HepG2 (cell line): ENCODE measurements around the gene GNA15. TPM values are rescaled to one million over a fixed set of nuclear protein-coding genes. Genes with fewer than 3 reads are reported as not detected.

Experiments used
- ATAC-seq: fragments of 200-7000 bp; cut with Tn5 transposase; 3 replicates; pipeline ENCODE4 v1.9.1; 2020; ENCODE audit warnings: mild to moderate bottlenecking, moderate library complexity
- BruUV-seq: library from RNA; stranded (reverse); fragments of 400-500 nt; replicated peaks from 2 replicates; lab custom pipeline; 2021; lab: Mats Ljungman, UMichigan
- CTCF ChIA-PET: fragments of 300-600 bp; formaldehyde crosslinking; extraction: SDS; loops from one replicate; lab custom pipeline; 2021; ENCODE audit warnings: low total read pairs, inconsistent platforms, low intra/inter-chr PET ratio; lab: Yijun Ruan, JAX
- POLR2A ChIA-PET: fragments of 350-600 bp; sonication (Branson Sonifier 250); formaldehyde crosslinking; loops from one replicate; lab custom pipeline; 2020; ENCODE audit warnings: antibody characterized with exemption, inconsistent platforms; lab: Yijun Ruan, JAX
- DNase-seq: peaks from one replicate; pipeline ENCODE4 v3.0.0-alpha.2; 2015; ENCODE audit warnings: low spot score
- FAIRE-seq: peaks from 3 replicates; lab custom pipeline; 2011; peaks lifted over from hg19 to GRCh38; lab: Jason Lieb, UNC
- H2AFZ ChIP-seq: one replicate; pipeline ENCODE4 v1.6.1; 2011; ENCODE audit warnings: low read length, inconsistent platforms
- H3K27ac ChIP-seq: fragments of 300-600 bp; 3 replicates; pipeline ENCODE4 v1.8.0; 2011; ENCODE audit warnings: mixed run types, mild to moderate bottlenecking, mixed read lengths, low read length, inconsistent platforms; ENCODE audit not compliant: insufficient read depth; ENCODE audit errors: extremely low read length
- H3K27me3 ChIP-seq, 2 experiments: fragments of 200-600 bp in 1 of 2; 2 replicates in 1 of 2; 3 replicates in 1 of 2; pipeline versions ENCODE4 v1.6.0 to v1.8.0; 2011; ENCODE audit warnings: low read length in 2 of 2, mild to moderate bottlenecking in 2 of 2, moderate library complexity in 2 of 2, inconsistent platforms in 1 of 2; ENCODE audit not compliant: insufficient read depth in 2 of 2, control insufficient read depth in 1 of 2
- H3K36me3 ChIP-seq, 2 experiments: fragments of 200-600 bp in 1 of 2; replicated peaks in 1 of 2; 2 replicates in 1 of 2; 3 replicates in 1 of 2; pipeline versions ENCODE4 v1.5.1 to v1.8.0; 2011; ENCODE audit warnings: low read length in 2 of 2, inconsistent platforms in 1 of 2; ENCODE audit not compliant: insufficient read depth in 2 of 2, control insufficient read depth in 1 of 2
- H3K4me1 ChIP-seq: 2 replicates; pipeline ENCODE4 v1.5.1; 2012; ENCODE audit warnings: low read length, inconsistent platforms; ENCODE audit not compliant: insufficient read depth
- H3K4me2 ChIP-seq: 2 replicates; pipeline ENCODE4 v1.6.0; 2011; ENCODE audit warnings: low read depth, low read length, inconsistent platforms
- H3K4me3 ChIP-seq, 3 experiments: fragments of 200-600 bp in 1 of 3; sonication (generic), shearing (Covaris generic) in 1 of 3; replicated peaks in 1 of 3; 2 replicates each; pipeline ENCODE4 v1.5.1; 2011 to 2016; ENCODE audit warnings: low read length in 3 of 3, inconsistent platforms in 2 of 3, low read depth in 2 of 3, mild to moderate bottlenecking in 2 of 3, control low read depth in 1 of 3, mixed read lengths in 1 of 3; ENCODE audit not compliant: insufficient read depth in 1 of 3
- H3K79me2 ChIP-seq: one replicate; pipeline ENCODE4 v1.6.1; 2011; ENCODE audit warnings: low read length, inconsistent platforms; ENCODE audit not compliant: insufficient read depth
- H3K9ac ChIP-seq: 2 replicates; pipeline ENCODE4 v1.6.0; 2011; ENCODE audit warnings: mild to moderate bottlenecking, low read depth, low read length, inconsistent platforms; ENCODE audit not compliant: insufficient read depth
- H3K9me3 ChIP-seq: 2 replicates; pipeline ENCODE4 v1.5.1; 2012; ENCODE audit warnings: mild to moderate bottlenecking, low read length
- H4K20me1 ChIP-seq: 2 replicates; pipeline ENCODE4 v1.6.0; 2011; ENCODE audit warnings: inconsistent platforms, mild to moderate bottlenecking, low read length, moderate library complexity; ENCODE audit not compliant: insufficient read depth
- ATM ChIP-seq: fragments of 450-650 bp; IDR thresholded peaks from 2 replicates; pipeline ENCODE4 v1.7.1; 2017; ENCODE audit warnings: mild to moderate bottlenecking, borderline replicate concordance
- CBX1 ChIP-seq: IDR thresholded peaks from one replicate; pipeline ENCODE4 v1.6.1; 2016; ENCODE audit warnings: antibody characterized with exemption, low read depth
- FOXA1 ChIP-seq, 2 experiments: fragments of 450-650 bp in 1 of 2; sonication (generic) in 1 of 2; formaldehyde crosslinking in 1 of 2; IDR thresholded peaks; 2 replicates each; pipeline versions ENCODE4 v1.4.0 to v1.6.1; 2016 to 2020; ENCODE audit warnings: missing genetic modification reagents in 1 of 2
- FOXK2 ChIP-seq: fragments of 450-650 bp; IDR thresholded peaks from 2 replicates; pipeline ENCODE4 v1.6.1; 2016
- NBN ChIP-seq: fragments of 450-650 bp; conservative IDR thresholded peaks from 2 replicates; pipeline ENCODE4 v1.6.1; 2017
- ZFP62 ChIP-seq: sonication (generic); formaldehyde crosslinking; IDR thresholded peaks from 2 replicates; pipeline ENCODE4 v1.4.0; 2020; ENCODE audit warnings: missing genetic modification reagents
- WGBS: methylation state at CpG from one replicate; pipeline ENCODE4 v1.1.6; 2017; ENCODE audit warnings: low lambda C conversion rate; 5-methylcytosine and 5-hydroxymethylcytosine counted together
- in situ Hi-C: cut with HindIII; loops from 2 replicates; pipeline ENCODE4 v1.10.0; 2017; ENCODE audit warnings: low pct_unique_long_range_greater_than_20kb; ENCODE audit not compliant: extremely low pct_ligation_motif_present
- intact Hi-C: fragments of 100-400 bp; cut with micrococcal nuclease; formaldehyde crosslinking; loops from one replicate; pipeline ENCODE4 v1.10.0; 2022; ENCODE audit not compliant: unreplicated experiment
- polyA plus RNA-seq, 8 experiments: library from polyadenylated mRNA; depleted of rRNA in 3 of 8; stranded (reverse) in 7 of 8; unstranded in 1 of 8; fragments of >200 nt; fragmentation: Illumina TruSeq in 4 of 8; extraction: Trizol in 4 of 8; gene quantifications; 2 replicates each; pipeline versions ENCODE4 v1.2.1 to v1.2.3, GENCODE V29; 2011 to 2016; ENCODE audit warnings: low read depth in 4 of 8, missing spikeins in 1 of 8, mixed read lengths in 1 of 8; ENCODE audit not compliant: insufficient read depth in 1 of 8
- total RNA-seq, 5 experiments: library from RNA; depleted of rRNA; stranded (reverse); fragments of >200 nt; fragmentation: Illumina TruSeq; extraction: Trizol; gene quantifications; 2 replicates each; pipeline ENCODE4 v1.2.3, GENCODE V29; 2016; ENCODE audit warnings: low read depth in 1 of 5
- TF ChIP-seq, protein P1 (sequence below): sonication (generic); formaldehyde crosslinking; IDR thresholded peaks from 2 replicates; pipeline ENCODE4 v1.4.0; 2020; ENCODE audit warnings: missing genetic modification reagents
- TF ChIP-seq, protein P2 (sequence below), 2 experiments: fragments of 450-650 bp in 1 of 2; sonication (generic) in 1 of 2; formaldehyde crosslinking in 1 of 2; IDR thresholded peaks; 2 replicates each; pipeline versions ENCODE4 v1.6.1 to v1.8.0; 2016 to 2022; ENCODE audit warnings: antibody characterized with exemption in 1 of 2, mild to moderate bottlenecking in 1 of 2, missing genetic modification reagents in 1 of 2

The GNA15 gene
- total and polyA plus RNA-seq, 2 of the 13 experiments (the other 11 are each of a cell fraction or from before 2014, with no cell fraction given): not detected

DNA sequence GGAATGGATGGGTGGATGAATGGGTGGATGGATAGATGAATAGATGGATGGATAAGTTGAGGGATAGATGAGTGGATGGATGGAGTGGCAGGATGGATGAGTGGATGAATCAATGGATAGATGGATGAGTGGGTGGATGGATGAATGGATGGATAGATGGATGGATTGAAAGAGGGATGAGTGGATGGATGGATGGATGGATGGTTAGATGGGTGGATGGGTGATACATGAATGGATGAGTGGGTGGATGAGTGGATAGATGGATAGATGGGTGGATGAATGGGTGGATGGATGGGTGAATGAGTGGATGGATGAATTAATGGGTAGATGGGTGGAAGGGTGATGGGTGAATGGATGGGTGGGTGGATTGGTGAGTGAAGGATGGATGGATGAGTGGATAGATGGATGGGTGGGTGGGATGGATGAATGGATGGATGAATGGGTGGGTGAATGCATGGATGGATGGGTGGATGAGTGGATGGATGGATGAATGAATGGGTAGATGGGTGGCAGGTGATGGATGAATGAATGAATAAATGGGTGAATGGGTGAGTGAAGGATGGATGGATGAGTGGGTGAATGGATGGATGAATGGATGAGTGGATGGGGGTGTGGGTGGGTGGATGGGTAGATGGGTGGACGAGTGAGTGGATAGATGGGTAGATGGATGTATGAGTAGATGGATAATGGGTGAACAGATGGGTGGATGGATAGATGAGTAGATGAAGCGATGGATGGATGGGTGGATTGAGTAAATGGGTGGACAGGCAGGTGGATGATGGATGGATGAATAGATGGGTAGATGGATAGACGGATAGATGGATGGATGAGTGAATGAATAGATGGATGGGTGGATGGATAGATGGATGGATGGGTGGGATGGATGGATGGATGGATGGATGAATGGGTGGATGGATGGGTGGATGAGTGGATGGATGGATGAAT, 17.7 kb downstream of the GNA15 start:
- FAIRE-seq (no peak), DNase-seq (no peak), ATAC-seq (no peak)
- Histone ChIP-seq H3K36me3 (no peaks in the 10 kb centered on the region), H3K4me1 (peaks cover 11% of the 10 kb centered on the region), H2AFZ (no peak overlapping the region), H3K79me2 (no peaks in the 10 kb centered on the region), H3K4me3 (no peak overlapping the region), H3K9ac (no peak overlapping the region), H3K27ac (no peak overlapping the region), H3K9me3 (no peaks in the 10 kb centered on the region), H4K20me1 (no peaks in the 10 kb centered on the region), H3K4me2 (no peak overlapping the region), H3K27me3 (peaks cover 4 to 20% of the 10 kb centered on the region in 2 experiments; a peak in 3 of 5 replicates)
- in situ Hi-C loops (no loop called here), intact Hi-C loops (no loop called here)
- no peak for TF ChIP-seq ZFP62 (CRISPR knock-in tag)
- 0 out of 2 replicates have a peak, but pooled peaks have one; percentile 22 for TF ChIP-seq FOXK2
- TF ChIP-seq CBX1: no peak
- TF ChIP-seq, protein P1, sequence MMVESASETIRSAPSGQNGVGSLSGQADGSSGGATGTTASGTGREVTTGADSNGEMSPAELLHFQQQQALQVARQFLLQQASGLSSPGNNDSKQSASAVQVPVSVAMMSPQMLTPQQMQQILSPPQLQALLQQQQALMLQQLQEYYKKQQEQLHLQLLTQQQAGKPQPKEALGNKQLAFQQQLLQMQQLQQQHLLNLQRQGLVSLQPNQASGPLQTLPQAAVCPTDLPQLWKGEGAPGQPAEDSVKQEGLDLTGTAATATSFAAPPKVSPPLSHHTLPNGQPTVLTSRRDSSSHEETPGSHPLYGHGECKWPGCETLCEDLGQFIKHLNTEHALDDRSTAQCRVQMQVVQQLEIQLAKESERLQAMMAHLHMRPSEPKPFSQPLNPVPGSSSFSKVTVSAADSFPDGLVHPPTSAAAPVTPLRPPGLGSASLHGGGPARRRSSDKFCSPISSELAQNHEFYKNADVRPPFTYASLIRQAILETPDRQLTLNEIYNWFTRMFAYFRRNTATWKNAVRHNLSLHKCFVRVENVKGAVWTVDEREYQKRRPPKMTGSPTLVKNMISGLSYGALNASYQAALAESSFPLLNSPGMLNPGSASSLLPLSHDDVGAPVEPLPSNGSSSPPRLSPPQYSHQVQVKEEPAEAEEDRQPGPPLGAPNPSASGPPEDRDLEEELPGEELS (CRISPR knock-in tag): no peak
- 0 out of 2 replicates have a peak, but pooled peaks have one; percentile 28 for TF ChIP-seq NBN
- TF ChIP-seq, protein P2, sequence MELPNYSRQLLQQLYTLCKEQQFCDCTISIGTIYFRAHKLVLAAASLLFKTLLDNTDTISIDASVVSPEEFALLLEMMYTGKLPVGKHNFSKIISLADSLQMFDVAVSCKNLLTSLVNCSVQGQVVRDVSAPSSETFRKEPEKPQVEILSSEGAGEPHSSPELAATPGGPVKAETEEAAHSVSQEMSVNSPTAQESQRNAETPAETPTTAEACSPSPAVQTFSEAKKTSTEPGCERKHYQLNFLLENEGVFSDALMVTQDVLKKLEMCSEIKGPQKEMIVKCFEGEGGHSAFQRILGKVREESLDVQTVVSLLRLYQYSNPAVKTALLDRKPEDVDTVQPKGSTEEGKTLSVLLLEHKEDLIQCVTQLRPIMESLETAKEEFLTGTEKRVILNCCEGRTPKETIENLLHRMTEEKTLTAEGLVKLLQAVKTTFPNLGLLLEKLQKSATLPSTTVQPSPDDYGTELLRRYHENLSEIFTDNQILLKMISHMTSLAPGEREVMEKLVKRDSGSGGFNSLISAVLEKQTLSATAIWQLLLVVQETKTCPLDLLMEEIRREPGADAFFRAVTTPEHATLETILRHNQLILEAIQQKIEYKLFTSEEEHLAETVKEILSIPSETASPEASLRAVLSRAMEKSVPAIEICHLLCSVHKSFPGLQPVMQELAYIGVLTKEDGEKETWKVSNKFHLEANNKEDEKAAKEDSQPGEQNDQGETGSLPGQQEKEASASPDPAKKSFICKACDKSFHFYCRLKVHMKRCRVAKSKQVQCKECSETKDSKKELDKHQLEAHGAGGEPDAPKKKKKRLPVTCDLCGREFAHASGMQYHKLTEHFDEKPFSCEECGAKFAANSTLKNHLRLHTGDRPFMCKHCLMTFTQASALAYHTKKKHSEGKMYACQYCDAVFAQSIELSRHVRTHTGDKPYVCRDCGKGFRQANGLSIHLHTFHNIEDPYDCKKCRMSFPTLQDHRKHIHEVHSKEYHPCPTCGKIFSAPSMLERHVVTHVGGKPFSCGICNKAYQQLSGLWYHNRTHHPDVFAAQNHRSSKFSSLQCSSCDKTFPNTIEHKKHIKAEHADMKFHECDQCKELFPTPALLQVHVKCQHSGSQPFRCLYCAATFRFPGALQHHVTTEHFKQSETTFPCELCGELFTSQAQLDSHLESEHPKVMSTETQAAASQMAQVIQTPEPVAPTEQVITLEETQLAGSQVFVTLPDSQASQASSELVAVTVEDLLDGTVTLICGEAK (IDR thresholded peaks at IDR 0.05): no peak
- TF ChIP-seq, protein P2 (CRISPR knock-in tag; IDR thresholded peaks at IDR 0.05): no peak
- 0 out of 2 replicates have a peak, but pooled peaks have one; percentile 48 for TF ChIP-seq ATM
- 0 out of 2 replicates have a peak, but pooled peaks have one; percentile 19 for TF ChIP-seq FOXA1 (IDR thresholded peaks at IDR 0.05)
- no peak for TF ChIP-seq FOXA1 (CRISPR knock-in tag; IDR thresholded peaks at IDR 0.05)
- CTCF ChIA-PET: no interaction called here
- no TSS peak for BruUV-seq
- POLR2A ChIA-PET: no interaction called here
- 16% methylated on average over 3 of the region's 3 CpGs for WGBS
